ENCODE results near the gene HS6ST1. TPM values are rescaled to one million over a fixed set of nuclear protein-coding genes. Genes with fewer than 3 reads are reported as not detected.
A peak's percentile ranks its signal among the peaks of the same experiment; 100 is the strongest.
"Not testable (repeated sequence)": the region's sequence is repeated elsewhere in the genome, so short reads cannot be mapped to it uniquely, and the experiment has no call there.

Gene HS6ST1
- total RNA-seq, 1 donor from 2014 or later, result 141 TPM

DNA sequence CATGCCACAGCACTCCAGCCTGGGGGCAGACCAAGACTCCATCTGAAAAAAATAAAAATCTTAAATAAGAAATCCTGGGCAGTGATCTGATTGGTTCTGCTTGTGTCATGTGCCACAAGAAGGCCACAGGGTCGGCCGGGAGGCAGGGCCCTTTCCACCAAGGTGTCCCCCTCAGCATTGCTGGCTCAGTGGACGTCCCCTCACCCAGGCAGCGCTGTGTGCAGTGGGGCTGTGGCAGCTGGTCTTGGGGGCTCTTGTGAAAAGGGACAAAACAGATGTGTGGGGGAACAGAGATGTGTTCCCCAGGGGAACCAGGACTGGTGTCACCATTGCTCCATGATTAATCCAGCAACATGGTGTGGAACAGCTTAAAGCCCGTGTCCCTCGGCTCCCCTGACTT, 60.5 kb downstream of the HS6ST1 start:
- Mint-ChIP-seq H3K27ac (no peak overlapping the region), H3K4me3 (no peak overlapping the region), H3K4me1 (peaks cover 20% of the 10 kb centered on the region), H3K27me3 (ENCODE audit: low read depth) (no peaks in the 10 kb centered on the region), H3K9me3 (peaks cover 4% of the 10 kb centered on the region), H3K36me3 (peaks cover 16% of the 10 kb centered on the region)
- TF ChIP-seq, protein P1, sequence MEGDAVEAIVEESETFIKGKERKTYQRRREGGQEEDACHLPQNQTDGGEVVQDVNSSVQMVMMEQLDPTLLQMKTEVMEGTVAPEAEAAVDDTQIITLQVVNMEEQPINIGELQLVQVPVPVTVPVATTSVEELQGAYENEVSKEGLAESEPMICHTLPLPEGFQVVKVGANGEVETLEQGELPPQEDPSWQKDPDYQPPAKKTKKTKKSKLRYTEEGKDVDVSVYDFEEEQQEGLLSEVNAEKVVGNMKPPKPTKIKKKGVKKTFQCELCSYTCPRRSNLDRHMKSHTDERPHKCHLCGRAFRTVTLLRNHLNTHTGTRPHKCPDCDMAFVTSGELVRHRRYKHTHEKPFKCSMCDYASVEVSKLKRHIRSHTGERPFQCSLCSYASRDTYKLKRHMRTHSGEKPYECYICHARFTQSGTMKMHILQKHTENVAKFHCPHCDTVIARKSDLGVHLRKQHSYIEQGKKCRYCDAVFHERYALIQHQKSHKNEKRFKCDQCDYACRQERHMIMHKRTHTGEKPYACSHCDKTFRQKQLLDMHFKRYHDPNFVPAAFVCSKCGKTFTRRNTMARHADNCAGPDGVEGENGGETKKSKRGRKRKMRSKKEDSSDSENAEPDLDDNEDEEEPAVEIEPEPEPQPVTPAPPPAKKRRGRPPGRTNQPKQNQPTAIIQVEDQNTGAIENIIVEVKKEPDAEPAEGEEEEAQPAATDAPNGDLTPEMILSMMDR (IDR thresholded peaks at IDR 0.05; ENCODE audit: unreplicated experiment), result no peak
- DNase-seq (ENCODE audit: low spot score in 2 of 2, unreplicated experiment in 2 of 2), result peak in 1 of 2 experiments; percentile 33

DNA sequence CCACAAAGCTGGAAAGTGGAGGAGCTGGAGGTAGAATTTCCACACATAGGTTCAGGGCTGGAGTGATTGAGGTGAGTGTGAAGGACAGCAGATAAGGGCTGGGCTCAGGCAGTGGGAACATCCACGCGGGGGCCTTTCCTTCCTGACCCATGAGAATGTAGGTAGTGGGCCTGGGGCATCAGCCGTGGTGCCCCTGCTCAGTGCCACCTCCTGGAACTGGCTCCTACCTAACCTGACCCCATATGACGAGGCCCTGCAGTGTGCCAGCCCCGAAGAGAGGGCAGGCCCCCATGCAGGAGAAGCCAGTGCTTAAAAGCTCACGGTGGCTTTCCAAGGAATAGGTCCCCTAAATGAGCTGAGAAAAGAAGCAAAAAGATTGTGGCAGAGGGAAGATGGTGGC, 66.2 kb downstream of the HS6ST1 start:
- Mint-ChIP-seq H3K9me3 (peaks cover 4% of the 10 kb centered on the region), H3K36me3 (peaks cover 10% of the 10 kb centered on the region), H3K27ac (no peak overlapping the region), H3K4me3 (no peak overlapping the region), H3K27me3 (ENCODE audit: low read depth) (no peaks in the 10 kb centered on the region), H3K4me1 (peaks cover 7% of the 10 kb centered on the region)
- no peak for DNase-seq (ENCODE audit: low spot score in 2 of 2, unreplicated experiment in 2 of 2)
- TF ChIP-seq, protein P1 (IDR thresholded peaks at IDR 0.05; ENCODE audit: unreplicated experiment), result no peak

DNA sequence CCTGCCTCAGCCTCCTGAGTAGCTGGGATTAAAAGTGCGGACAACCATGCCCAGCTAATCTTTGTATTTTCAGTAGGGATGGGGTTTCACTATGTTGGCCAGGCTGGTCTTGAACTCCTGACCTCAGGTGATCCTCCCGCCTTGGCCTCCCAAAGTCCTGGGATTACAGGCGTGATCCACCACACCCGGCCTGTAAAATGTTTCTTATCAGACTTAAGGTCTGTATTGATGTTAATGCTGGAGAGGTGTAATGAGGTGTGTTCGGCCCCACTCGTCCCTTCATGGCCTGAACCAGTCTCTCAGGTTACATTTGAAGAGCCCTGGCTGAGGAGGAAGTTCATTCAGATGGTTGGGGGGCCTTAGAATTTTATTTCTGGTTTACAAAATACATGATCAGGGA, 66.6 kb downstream of the HS6ST1 start:
- H3K4me3 Mint-ChIP-seq; DNase-seq (ENCODE audit: low spot score in 2 of 2, unreplicated experiment in 2 of 2); H3K27me3 Mint-ChIP-seq (ENCODE audit: low read depth); H3K36me3 Mint-ChIP-seq; H3K4me1 Mint-ChIP-seq; H3K27ac Mint-ChIP-seq; H3K9me3 Mint-ChIP-seq: not testable (repeated sequence)

DNA sequence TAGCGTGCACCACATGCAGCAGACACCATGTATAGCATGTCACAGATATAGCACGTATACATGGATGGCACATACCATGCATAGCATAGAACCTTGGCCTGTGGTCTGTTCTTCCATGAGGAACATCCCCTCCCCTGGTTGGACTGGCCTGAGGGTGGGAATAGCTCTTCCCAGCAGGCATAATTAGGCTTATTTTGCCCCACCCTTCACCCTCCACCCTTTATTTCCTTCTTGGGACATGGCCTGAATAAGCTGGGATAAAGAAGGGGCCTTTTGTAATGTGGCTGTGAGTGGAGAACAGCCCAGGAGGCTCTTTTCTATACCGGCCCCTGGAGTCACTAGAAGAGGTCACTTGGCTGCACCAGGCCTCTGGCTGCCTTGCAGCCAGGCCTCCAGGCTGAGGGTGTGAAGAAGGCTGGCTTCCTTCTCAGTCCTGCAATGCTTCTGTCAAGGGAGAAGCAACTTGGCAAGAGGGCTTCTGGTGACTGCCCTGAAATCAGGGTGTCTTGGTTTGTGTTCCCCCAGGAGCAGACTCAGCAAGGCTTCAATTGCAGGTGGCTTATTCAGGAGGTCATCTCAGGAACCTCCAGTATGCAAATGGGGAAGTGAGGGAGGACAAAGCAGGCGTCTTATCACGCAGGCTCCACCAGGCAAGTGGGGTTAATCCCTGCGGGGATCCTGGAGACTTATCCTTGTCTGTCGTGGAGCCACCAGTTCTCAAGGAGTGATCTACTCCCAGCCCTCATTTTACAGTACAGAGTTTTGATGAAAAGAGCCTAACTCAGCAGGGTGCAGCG, 68.2 kb downstream of the HS6ST1 start:
- peaks cover 2% of the 10 kb centered on the region for H3K36me3 Mint-ChIP-seq
- DNase-seq (ENCODE audit: low spot score in 2 of 2, unreplicated experiment in 2 of 2), result no peak
- no peak overlapping the region for H3K4me3 Mint-ChIP-seq
- peaks cover 2% of the 10 kb centered on the region for H3K9me3 Mint-ChIP-seq
- no peak overlapping the region for H3K27ac Mint-ChIP-seq
- no peaks in the 10 kb centered on the region for H3K27me3 Mint-ChIP-seq (ENCODE audit: low read depth)
- TF ChIP-seq, protein P1 (IDR thresholded peaks at IDR 0.05; ENCODE audit: unreplicated experiment), result no peak
- H3K4me1 Mint-ChIP-seq, result peaks cover 8% of the 10 kb centered on the region

DNA sequence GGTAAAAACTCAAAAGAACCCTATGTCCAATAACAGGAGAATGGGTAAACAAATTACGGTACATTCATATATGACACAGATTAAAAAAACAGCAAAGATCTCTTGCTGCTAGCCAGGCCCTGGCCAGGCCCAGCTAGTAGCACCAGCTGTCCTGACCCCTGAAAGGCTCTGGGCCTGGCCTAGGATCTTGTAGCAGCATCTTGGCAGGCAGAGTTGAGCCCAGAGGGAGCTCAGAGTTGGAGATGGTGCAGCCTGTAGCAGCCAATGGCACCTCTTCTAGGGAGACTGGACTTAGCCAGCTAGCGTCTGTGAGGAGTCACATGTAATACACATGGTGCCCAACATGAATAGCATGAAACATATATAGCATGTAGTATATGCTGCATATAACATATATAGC, 69.1 kb downstream of the HS6ST1 start:
- DNase-seq (ENCODE audit: low spot score in 2 of 2, unreplicated experiment in 2 of 2), result no peak
- TF ChIP-seq, protein P1 (IDR thresholded peaks at IDR 0.05; ENCODE audit: unreplicated experiment), result no peak
- peaks cover 7% of the 10 kb centered on the region for H3K4me1 Mint-ChIP-seq
- H3K36me3 Mint-ChIP-seq, result no peaks in the 10 kb centered on the region
- H3K9me3 Mint-ChIP-seq, result no peaks in the 10 kb centered on the region
- no peaks in the 10 kb centered on the region for H3K27me3 Mint-ChIP-seq (ENCODE audit: low read depth)
- no peak overlapping the region for H3K27ac Mint-ChIP-seq
- H3K4me3 Mint-ChIP-seq, result no peak overlapping the region

DNA sequence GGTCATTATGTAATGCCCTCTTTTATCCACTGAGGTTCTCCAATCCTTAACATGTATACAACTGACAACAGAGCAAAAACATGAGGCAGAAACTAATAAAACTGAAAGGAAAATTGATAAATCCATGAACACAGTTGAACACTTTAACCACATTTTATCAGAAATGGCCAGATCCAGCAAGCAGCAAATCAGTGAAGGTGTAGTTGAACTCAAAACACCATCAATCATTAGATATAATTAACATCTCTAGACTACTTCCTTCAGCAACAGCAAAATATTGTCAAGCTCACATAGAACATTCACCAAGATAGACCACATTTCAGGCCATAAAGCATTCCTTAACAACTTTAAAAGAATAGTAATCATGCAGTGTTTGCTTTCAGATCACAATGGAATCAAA, 72.9 kb downstream of the HS6ST1 start:
- peaks cover 8% of the 10 kb centered on the region for H3K36me3 Mint-ChIP-seq
- no peaks in the 10 kb centered on the region for H3K27me3 Mint-ChIP-seq (ENCODE audit: low read depth)
- TF ChIP-seq, protein P1 (IDR thresholded peaks at IDR 0.05; ENCODE audit: unreplicated experiment), result no peak
- H3K4me3 Mint-ChIP-seq, result no peak overlapping the region
- DNase-seq (ENCODE audit: low spot score in 2 of 2, unreplicated experiment in 2 of 2), result no peak
- no peak overlapping the region for H3K27ac Mint-ChIP-seq
- H3K4me1 Mint-ChIP-seq, result peaks cover 7% of the 10 kb centered on the region
- peaks cover 7% of the 10 kb centered on the region for H3K9me3 Mint-ChIP-seq

Data from mesothelial cell of epicardium (in vitro differentiated cells).